HCT116 (cell line): ENCODE results near the gene MTHFSD.

Experiments used
- CTCF ChIP-seq, 3 experiments: fragments of 200-600 bp in 1 of 3; sonication (generic) in 1 of 3; IDR thresholded peaks in 2 of 3; conservative IDR thresholded peaks in 1 of 3; 2 replicates each; pipeline ENCODE4 v1.5.1; 2012 to 2017; ENCODE audit warnings: low read depth in 2 of 3, low read length in 2 of 3, antibody characterized with exemption in 1 of 3, borderline replicate concordance in 1 of 3, control low read depth in 1 of 3, mild to moderate bottlenecking in 1 of 3, mixed read lengths in 1 of 3, mixed run types in 1 of 3, moderate library complexity in 1 of 3; ENCODE audit not compliant: insufficient read depth in 1 of 3
- POLR2A ChIP-seq: IDR thresholded peaks from 2 replicates; pipeline ENCODE4 v1.7.0; 2011; ENCODE audit warnings: borderline replicate concordance; ENCODE audit not compliant: insufficient read depth, insufficient read length; ENCODE audit errors: extremely low read depth
- POLR2AphosphoS5 ChIP-seq: IDR thresholded peaks from 2 replicates; pipeline ENCODE4 v1.6.1; 2011; ENCODE audit warnings: mild to moderate bottlenecking, low read depth, low read length, moderate library complexity
- YY1 ChIP-seq: IDR thresholded peaks from 2 replicates; pipeline ENCODE4 v1.6.1; 2011; ENCODE audit warnings: low read length, low read depth, moderate library complexity, mild to moderate bottlenecking; ENCODE audit not compliant: insufficient replicate concordance; ENCODE audit errors: extremely low read depth

GRCh38 chr16:86499440-86499786 lies 55.6 kb downstream of the MTHFSD start:
- TF ChIP-seq CTCF (IDR thresholded peaks at IDR 0.05 in 2 of 3, conservative IDR thresholded peaks at IDR 0.05 in 1 of 3; ENCODE audit: borderline replicate concordance in 1 of 3, insufficient read depth in 1 of 3, low read depth in 2 of 3, low read length in 2 of 3) (no peak), YY1 (no peak), POLR2A (no peak), POLR2AphosphoS5 (no peak)
